OCI-LY3 (cell line): ENCODE data around the gene RESP18.

Source experiments
- CTCF ChIP-seq: fragments of 200-600, 300-600 bp; sonication (generic); IDR thresholded peaks from 2 replicates; pipeline ENCODE4 v1.5.1; 2014; ENCODE audit warnings: antibody characterized with exemption, low read length, low read depth
- EZH2phosphoT487 ChIP-seq: fragments of 200-600 bp; shearing (Covaris generic); IDR thresholded peaks from 2 replicates; pipeline ENCODE4 v1.6.1; 2018; ENCODE audit warnings: antibody characterized with exemption, mixed run types, low read depth

GRCh38 chr2:219296631-219297391, 35.7 kb downstream of the RESP18 start:
- no peak for TF ChIP-seq CTCF
- no peak for TF ChIP-seq EZH2phosphoT487
